Neutrophil (primary cell): ENCODE data around the gene MCM3AP.
"Not testable (repeated sequence)": the region's sequence is repeated elsewhere in the genome, so short reads cannot be mapped to it uniquely, and the experiment has no call there.

Source experiments
- H3K27ac ChIP-seq: fragments of 200-600 bp; sonication (generic); 2 replicates; pipeline ENCODE4 v1.5.1; 2016; ENCODE audit warnings: mild to moderate bottlenecking, moderate library complexity
- H3K27me3 ChIP-seq: fragments of 200-600 bp; sonication (generic); 2 replicates; pipeline ENCODE4 v1.6.0; 2016; ENCODE audit warnings: mild to moderate bottlenecking
- H3K36me3 ChIP-seq: fragments of 200-600 bp; sonication (generic); 2 replicates; pipeline ENCODE4 v1.5.1; 2017
- H3K4me1 ChIP-seq, 2 experiments: fragments of 200-600 bp in 1 of 2; sonication (generic) in 1 of 2; 1 replicate in 1 of 2; 2 replicates in 1 of 2; pipeline versions ENCODE4 v1.5.1 to v1.6.1; 2013 to 2016; ENCODE audit warnings: low read depth in 1 of 2, low read length in 1 of 2, mild to moderate bottlenecking in 1 of 2, moderate library complexity in 1 of 2; ENCODE audit not compliant: control insufficient read depth in 1 of 2, insufficient read depth in 1 of 2
- H3K4me3 ChIP-seq, 2 experiments: fragments of 200-600 bp in 1 of 2; sonication (generic) in 1 of 2; 1 replicate in 1 of 2; 2 replicates in 1 of 2; pipeline ENCODE4 v1.5.1; 2013 to 2016; ENCODE audit warnings: low read depth in 1 of 2, low read length in 1 of 2, mild to moderate bottlenecking in 1 of 2, moderate library complexity in 1 of 2
- H3K9me3 ChIP-seq: fragments of 200-600 bp; sonication (generic); 2 replicates; pipeline ENCODE4 v1.5.1; 2016
- CTCF ChIP-seq: fragments of 200-600 bp; sonication (generic); IDR thresholded peaks from 2 replicates; pipeline ENCODE4 v1.5.1; 2016; ENCODE audit warnings: antibody characterized with exemption

The MCM3AP gene

GRCh38 chr21:46205766-46206162, 79.6 kb downstream of the MCM3AP start:
- Histone ChIP-seq H3K27ac (no peak overlapping the region), H3K27me3 (no peaks in the 10 kb centered on the region), H3K9me3 (no peaks in the 10 kb centered on the region), H3K4me3 (no peak overlapping the region), H3K36me3 (peaks cover 19% of the 10 kb centered on the region), H3K4me1 (no peaks in the 10 kb centered on the region)
- TF ChIP-seq CTCF = no peak

GRCh38 chr21:46205166-46205565, 80.2 kb downstream of the MCM3AP start:
- H3K4me3 ChIP-seq = no peak overlapping the region
- no peak overlapping the region for H3K27ac ChIP-seq
- peaks cover 19% of the 10 kb centered on the region for H3K36me3 ChIP-seq
- no peak for TF ChIP-seq CTCF
- H3K27me3 ChIP-seq = no peaks in the 10 kb centered on the region
- no peaks in the 10 kb centered on the region for H3K9me3 ChIP-seq
- no peaks in the 10 kb centered on the region for H3K4me1 ChIP-seq

- no peak overlapping the region for H3K27ac ChIP-seq
- TF ChIP-seq CTCF = no peak
- no peaks in the 10 kb centered on the region for H3K27me3 ChIP-seq
- peaks cover 14% of the 10 kb centered on the region for H3K36me3 ChIP-seq
- H3K9me3 ChIP-seq = no peaks in the 10 kb centered on the region
- H3K4me3 ChIP-seq = no peak overlapping the region
- H3K4me1 ChIP-seq = no peaks in the 10 kb centered on the region
Measured at GRCh38 chr21:46203203-46203600, 82.2 kb downstream of the MCM3AP start.

GRCh38 chr21:46202592-46203202, 82.7 kb downstream of the MCM3AP start:
- no peaks in the 10 kb centered on the region for H3K9me3 ChIP-seq
- TF ChIP-seq CTCF = no peak
- peaks cover 14% of the 10 kb centered on the region for H3K36me3 ChIP-seq
- H3K27ac ChIP-seq = no peak overlapping the region
- H3K4me1 ChIP-seq = no peaks in the 10 kb centered on the region
- no peaks in the 10 kb centered on the region for H3K27me3 ChIP-seq
- H3K4me3 ChIP-seq = no peak overlapping the region

GRCh38 chr21:46200877-46201803, 84.3 kb downstream of the MCM3AP start:
- H3K27ac ChIP-seq, H3K36me3 ChIP-seq, H3K27me3 ChIP-seq, H3K9me3 ChIP-seq, H3K4me3 ChIP-seq, H3K4me1 ChIP-seq: not testable (repeated sequence)
